NCI-H82 treated with DMSO at 0.1 percent for 48 hours (cell line): ENCODE measurements around the gene HJURP.
"Not testable (repeated sequence)": the region's sequence is repeated elsewhere in the genome, so short reads cannot be mapped to it uniquely, and the experiment has no call there.

Source experiments
- DNase-seq: peaks from one replicate; lab custom pipeline; 2025; ENCODE audit not compliant: unreplicated experiment; lab: John Stamatoyannopoulos, UW

Gene HJURP

GRCh38 chr2:233854241-233854981, at the start of gene HJURP:
Gene HJURP (minus strand): TSS chr2:233854535. CDS start chr2:233854500, 35 bp downstream.
- DNase-seq, result peak; percentile 96

- no peak for DNase-seq
These were observed 47.5 kb upstream of the HJURP start for GRCh38 chr2:233901884-233902283.

GRCh38 chr2:233901367-233901766, 47.0 kb upstream of the HJURP start:
- DNase-seq, result no peak

- not testable (repeated sequence) for DNase-seq
These were observed 41.9 kb upstream of the HJURP start for GRCh38 chr2:233896253-233896652.

GRCh38 chr2:233892793-233893192, 38.5 kb upstream of the HJURP start:
- no peak for DNase-seq

- no peak for DNase-seq
These were observed 28.0 kb upstream of the HJURP start for GRCh38 chr2:233882353-233882752.

GRCh38 chr2:233872125-233872524, 17.8 kb upstream of the HJURP start:
- not testable (repeated sequence) for DNase-seq

GRCh38 chr2:233871432-233871831, 17.1 kb upstream of the HJURP start:
- DNase-seq, result no peak

- DNase-seq, result no peak
These were observed 13.7 kb upstream of the HJURP start, which contains the start of gene MSL3B for GRCh38 chr2:233867993-233868532. Gene MSL3B (minus strand): TSS chr2:233868386.

- no peak for DNase-seq
These were observed 12.1 kb upstream of the HJURP start for GRCh38 chr2:233866479-233866878.

- DNase-seq, result peak; percentile 12
These were observed 11.5 kb upstream of the HJURP start for GRCh38 chr2:233865838-233866237.

- no peak for DNase-seq
These were observed 8.0 kb upstream of the HJURP start for GRCh38 chr2:233862261-233862768.

- DNase-seq, result no peak
These were observed 4.0 kb upstream of the HJURP start for GRCh38 chr2:233858331-233858730.

GRCh38 chr2:233857511-233858141, 3.3 kb upstream of the HJURP start:
- DNase-seq, result peak; percentile 21

- no peak for DNase-seq
These were observed 1.8 kb upstream of the HJURP start for GRCh38 chr2:233856184-233856583.

- no peak for DNase-seq
These were observed 1.0 kb upstream of the HJURP start for GRCh38 chr2:233855345-233855744.

- DNase-seq, result no peak
These were observed 473 bp downstream of the HJURP start for GRCh38 chr2:233853883-233854240.

- DNase-seq, result no peak
These were observed 982 bp downstream of the HJURP start for GRCh38 chr2:233853353-233853752.

- DNase-seq, result no peak
These were observed 2.3 kb downstream of the HJURP start for GRCh38 chr2:233852056-233852455.

GRCh38 chr2:233851169-233851568, 3.2 kb downstream of the HJURP start:
- DNase-seq, result no peak

- DNase-seq, result no peak
These were observed 3.6 kb downstream of the HJURP start for GRCh38 chr2:233850745-233851144.

- no peak for DNase-seq
These were observed 4.6 kb downstream of the HJURP start for GRCh38 chr2:233849607-233850271.
